GM18951 (cell line): ENCODE data around the gene PIKFYVE.
"Not testable (repeated sequence)": the region's sequence is repeated elsewhere in the genome, so short reads cannot be mapped to it uniquely, and the experiment has no call there.

Source experiments
- POLR2A ChIP-seq: IDR thresholded peaks from 4 replicates; pipeline ENCODE4 v1.6.1; 2011; ENCODE audit warnings: mild to moderate bottlenecking; ENCODE audit not compliant: insufficient read length, insufficient read depth; ENCODE audit errors: extremely low read depth
- in situ Hi-C: fragments of 300-500 bp; cut with MboI; formaldehyde crosslinking; loops from one replicate; pipeline ENCODE4 v1.12.0; 2022; ENCODE audit warnings: low sequenced_read_pairs, mixed read lengths, inconsistent platforms; ENCODE audit not compliant: unreplicated experiment

The PIKFYVE gene

DNA sequence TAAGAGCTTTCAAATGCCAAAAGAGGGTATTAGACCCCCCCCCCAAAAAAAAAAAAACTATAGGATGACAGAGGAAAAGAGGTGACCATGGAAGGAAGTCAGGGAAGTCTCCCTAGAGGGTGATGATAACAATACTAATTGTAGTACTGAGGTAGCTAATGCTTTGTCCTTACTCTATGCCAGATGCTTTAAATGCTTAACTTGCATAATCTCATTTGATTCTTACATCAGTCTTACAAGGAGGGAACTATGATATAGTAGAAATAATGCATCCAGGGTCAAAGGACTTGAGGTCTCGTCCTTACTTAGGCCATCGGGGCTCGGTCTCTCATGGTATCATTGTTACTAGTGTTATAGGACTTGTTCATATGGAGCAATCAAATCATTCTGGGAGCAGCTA, 20.3 kb upstream of the PIKFYVE start:
- in situ Hi-C loops, result no loop called here
- TF ChIP-seq POLR2A, result no peak

DNA sequence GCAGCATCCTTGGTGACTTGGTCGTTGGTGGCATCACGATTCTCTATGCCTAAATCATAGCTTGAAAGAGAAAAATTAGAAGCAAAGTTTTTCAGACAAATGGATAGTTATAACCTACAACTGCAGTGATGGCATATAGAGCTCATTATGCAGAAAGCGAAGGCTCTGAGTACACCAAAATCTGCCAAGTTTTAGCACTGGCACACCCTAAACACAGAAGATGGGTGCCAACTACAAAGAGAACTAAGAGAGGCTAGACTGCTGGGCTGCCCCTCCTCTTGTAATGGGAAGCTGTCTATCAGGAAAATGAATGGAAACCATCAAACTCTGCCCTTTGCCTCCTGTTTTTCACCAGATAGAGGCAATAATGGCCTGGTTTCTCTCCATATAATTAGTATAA, 17.5 kb upstream of the PIKFYVE start:
- no peak for TF ChIP-seq POLR2A
- in situ Hi-C loops, result no loop called here

DNA sequence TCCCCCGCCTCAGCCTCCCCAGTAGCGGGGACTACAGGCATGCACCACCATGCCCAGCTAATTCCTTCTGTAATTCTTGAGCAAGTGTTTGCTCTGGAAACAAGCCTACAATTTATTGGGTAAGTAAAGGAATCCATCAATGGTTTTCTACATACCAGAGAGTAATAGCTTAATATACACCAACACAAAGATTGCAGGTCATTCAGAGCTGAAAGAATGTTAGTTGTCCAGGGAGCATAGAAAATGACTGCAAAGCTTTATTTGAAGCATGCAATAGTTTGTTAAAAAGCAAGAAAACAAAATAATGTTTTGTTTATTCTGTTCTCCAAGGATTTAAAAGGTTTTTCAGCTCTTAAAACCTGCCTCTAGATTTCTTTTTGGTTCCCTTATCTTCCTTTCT, 16.8 kb upstream of the PIKFYVE start:
- in situ Hi-C loops, result no loop called here
- no peak for TF ChIP-seq POLR2A

DNA sequence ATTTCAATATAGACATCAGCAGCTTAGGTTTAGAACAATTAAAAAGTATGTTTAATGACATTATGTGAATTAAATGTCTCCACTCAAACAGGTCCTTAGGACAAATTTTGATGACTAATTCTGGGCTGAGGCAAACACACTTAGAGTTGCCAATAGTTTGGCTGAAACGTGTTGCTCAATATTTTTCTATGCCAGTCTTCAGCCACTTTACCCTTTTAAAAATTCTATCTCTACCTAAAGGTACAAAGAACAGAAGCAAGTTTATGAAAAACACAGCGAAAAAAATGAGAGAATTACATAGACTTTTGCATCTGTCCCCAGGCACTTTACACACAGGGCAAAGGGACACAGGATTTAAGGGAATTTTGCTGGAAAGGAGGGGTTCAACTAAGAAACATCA, 15.7 kb upstream of the PIKFYVE start:
- TF ChIP-seq POLR2A, result no peak
- in situ Hi-C loops, result no loop called here

DNA sequence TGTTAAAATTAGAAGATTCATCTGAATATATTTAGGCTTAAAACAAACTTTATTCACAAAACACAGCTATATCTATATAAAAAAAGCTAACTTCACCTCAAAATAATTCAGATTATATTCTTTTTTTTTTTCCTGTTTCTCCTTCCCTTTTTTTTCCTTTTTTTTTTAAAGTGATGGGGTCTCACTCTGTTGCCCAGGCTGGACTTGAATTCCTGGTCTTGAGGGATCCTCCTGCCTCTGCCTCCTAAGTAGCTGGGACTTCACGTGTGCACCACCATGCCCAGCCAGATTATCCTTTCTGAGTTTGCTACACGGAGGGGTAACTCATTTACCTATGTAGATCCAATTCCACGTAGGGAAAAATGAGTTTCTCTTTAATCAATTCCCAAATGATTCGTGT, 15.0 kb upstream of the PIKFYVE start:
- TF ChIP-seq POLR2A, result no peak
- in situ Hi-C loops, result no loop called here

DNA sequence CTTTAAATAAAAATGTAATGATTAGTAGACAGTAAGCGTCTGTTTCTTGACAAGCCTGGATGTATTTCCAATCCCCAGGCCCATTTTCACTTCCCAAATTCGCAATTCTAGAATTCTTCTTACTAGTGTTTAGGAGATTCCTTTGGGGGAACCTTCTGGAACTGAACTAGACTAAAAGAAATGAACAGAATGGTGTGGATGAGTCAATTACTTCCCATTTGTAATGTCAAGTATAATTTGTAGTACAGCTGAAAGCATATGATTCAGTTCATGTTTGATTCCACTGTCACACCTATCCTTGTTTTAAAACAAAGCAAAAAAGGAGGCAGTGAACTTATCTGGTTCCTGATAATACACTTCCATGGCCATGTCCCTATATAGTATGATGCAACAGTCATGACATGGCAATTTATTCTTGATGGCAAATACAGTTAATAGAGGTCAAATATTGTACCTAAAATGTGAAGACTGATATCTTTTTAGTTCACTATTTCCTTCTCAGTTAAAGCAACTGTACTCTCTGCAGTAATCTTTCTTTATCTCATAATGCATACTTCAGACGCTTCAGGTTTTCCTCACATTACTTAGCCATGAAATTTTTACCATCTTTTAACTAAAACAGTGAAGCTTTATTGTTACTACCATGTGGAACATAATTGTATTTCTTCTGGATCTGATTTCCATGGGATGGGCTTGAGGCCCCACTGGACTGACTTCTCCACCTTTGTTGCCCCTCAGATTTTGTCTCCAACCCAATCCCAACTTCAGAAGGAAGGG, 13.2 kb upstream of the PIKFYVE start:
- no peak for TF ChIP-seq POLR2A
- in situ Hi-C loops, result no loop called here

DNA sequence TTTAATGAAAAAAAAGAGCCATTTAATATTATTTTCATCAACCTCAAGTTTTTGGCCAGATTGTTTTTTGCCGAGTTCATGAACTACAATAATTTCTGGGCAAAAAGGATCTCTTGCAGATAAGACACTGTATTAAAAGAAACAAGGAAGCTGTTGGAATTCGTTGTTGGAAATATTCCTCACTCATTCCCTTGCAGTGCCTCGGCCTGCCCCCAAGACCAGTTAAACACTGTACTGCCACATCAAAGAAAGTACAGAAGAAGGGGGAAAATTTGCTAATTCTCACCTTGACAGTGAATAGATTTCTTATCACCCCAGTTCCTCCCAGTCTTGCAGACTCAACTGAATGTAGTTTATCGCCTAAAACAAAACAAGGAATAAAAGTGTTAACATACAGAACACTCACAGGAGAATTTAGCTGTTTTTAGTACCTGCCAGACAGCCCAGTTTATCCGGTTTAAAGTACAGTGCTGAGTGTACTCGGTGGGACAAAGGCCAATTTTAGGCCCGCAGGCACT, 12.4 kb upstream of the PIKFYVE start:
- in situ Hi-C loops, result no loop called here
- no peak for TF ChIP-seq POLR2A

DNA sequence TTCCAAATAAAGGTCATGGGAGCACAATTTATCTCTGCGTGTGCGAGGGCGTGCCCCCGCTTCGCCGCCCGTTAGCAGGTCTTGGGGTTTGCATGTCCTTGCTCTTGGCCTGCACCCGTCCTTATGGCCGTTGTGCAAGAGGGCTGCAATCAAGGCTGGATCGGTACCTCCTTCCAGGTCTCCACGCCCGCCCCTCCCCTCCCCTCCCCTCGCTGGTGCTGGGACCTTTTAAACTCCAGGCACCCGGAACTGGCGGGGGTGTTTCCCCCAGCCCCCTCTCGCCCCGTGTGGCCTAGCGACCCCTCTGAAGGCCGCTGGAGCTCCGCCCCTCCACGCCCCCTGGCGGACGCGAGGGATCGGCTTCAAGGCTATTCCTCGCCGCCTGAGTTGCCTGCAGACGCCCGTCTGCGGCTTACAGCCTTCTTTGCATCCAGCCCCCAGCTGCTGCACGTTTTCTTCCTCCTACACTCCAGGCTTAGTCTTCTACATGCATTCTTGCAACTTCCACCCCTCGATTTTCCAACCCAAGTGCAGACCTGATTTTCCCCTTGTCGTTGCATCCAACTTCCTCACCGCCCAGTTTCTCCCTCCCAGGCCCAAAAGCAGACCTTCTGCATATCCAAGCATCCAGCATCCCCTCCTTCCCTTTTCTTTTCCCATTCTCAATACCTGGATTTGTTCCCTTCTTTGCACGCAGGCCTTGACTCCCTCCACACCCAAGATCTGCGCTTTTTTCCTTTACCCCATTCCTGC, 11.8 kb upstream of the PIKFYVE start:
- in situ Hi-C loops, result no loop called here
- TF ChIP-seq POLR2A, result no peak

DNA sequence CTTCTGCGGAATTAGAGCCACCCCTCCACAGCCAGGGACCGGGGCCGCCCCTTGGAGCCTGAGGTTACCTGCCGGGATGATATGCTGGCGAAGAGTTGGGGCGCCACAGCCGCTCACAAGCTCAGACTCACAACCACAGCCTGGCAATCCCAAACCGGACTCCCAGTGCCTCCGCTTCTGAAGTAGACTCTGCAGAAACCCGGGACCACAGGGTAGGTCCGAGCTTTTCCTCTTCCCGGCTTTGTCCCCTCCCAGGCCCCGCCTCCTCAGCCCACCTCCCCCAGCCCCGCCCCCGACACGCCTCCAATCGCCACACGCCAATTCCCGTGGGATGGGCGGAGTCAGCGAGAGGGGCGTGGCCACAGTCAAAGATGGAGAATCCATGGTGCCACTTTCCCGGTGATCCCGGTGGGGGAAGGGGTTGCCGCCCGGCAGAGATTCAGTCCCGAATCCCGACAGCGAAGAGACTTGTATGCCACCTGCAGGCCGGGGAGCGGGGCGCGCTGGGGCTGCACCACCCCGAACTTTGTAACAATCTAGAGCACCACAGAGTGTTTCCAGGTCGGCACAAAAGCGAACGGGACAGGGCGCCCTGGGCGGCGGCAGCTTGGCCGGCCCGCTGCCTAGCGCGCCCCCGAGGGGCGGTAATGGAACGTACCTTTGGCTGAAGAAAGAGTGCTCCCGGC, 11.0 kb upstream of the PIKFYVE start, which contains the start of gene IDH1:
Gene IDH1, minus strand, starts transcription at position 201 of the 686 bp plus-strand sequence. CDS start 3,520 bp downstream, outside the sequence.
- TF ChIP-seq POLR2A, result peak; percentile 70
- in situ Hi-C loops, result no loop called here

DNA sequence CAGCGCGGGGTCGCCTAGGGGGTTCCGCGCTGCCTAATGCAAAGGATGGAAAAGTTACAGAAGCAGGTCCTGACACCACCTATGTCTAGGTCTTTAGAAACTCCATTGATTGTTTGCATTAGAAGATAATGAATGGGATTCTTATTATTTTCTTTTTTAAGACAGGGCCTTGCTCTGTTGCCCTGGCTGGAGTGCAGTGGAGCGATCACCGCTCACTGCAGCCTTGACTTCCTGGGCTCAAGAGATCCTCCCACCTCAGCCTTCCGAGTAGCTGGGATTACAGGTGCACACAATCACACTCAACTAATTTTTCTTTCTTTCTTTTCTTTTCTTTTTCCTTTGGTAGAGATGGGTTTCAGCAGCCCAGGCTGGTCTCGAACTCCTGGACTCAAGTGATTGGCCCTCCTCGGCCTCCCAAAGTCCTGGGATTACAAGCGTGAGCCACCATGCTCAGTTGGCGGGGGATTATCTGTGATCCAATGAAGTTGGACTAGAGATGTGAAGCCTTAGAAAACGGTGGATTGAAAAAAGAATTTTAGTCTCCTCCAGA, 10.4 kb upstream of the PIKFYVE start:
- TF ChIP-seq POLR2A, result no peak
- in situ Hi-C loops, result no loop called here

DNA sequence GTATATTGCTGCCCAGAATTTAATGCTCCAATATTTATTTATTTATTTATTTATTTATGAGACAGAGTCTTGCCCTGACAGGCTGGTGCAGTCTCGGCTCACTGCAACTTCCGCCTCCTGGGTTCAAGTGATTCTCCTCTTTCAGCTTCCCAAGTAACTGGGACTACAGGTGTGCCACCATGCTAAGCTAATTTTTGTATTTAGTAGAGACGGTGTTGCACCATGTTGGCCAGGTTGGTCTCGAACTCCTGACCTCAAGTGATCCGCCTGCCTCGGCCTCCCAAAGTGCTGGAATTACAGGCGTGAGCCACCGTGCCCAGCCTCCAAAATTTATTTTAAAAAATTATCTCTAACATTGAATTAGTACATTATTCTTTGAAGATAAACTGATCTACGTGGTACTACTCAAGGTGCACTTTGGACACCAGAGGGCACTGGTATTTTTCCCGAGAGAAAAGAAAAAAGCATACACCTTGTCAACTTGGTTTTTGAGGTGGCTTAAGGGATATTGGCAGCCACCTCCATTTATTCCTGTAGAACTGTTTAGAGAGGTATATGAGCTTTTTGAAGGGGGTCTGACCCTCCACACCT, 9.8 kb upstream of the PIKFYVE start:
- in situ Hi-C loops, result no loop called here
- TF ChIP-seq POLR2A, result no peak

DNA sequence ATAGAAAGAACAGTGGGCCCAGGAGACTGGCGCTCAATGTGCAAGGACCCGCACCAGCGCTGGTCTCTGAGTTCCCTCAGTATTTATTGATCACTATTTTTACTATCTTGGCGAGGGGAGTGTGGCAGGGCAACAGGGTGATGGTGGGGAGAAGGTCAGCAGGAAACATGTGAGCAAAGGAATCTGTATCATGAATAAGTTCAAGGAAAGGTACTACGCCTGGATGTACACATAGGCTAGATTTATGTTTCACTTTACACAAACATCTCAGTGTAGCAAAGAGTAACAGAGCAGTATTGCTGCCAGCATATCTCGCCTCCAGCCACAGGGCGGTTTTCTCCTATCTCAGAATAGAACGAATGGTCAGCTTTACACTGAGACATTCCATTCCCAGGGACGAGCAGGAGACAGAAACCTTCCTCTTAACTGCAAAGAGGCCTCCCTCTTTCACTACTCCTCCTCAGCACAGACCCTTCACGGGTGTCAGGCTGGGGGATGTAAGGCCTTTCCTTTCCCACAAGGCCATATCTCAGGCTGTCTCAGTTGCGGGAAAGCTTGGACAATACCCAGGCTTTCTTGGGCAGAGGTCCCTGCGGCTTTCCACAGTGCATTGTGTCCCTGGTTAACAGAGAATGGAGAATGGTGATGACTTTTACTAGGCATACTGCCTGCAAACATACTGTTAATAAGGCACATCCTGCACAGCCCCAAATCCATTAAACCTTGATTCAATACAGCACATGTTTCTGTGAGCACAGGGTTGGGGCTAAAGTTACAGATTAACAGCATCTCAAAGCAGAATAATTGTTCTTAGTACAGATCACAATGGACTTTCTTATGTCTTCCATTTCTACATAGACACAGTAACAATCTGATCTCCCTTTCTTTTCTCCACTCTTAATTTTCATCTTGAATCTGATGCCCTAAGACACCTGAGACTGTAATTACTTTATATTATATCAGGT, 8.9 kb upstream of the PIKFYVE start:
- in situ Hi-C loops, result not testable (repeated sequence)
